ENCODE results near the gene ETV4.

ETV4 gene

DNA sequence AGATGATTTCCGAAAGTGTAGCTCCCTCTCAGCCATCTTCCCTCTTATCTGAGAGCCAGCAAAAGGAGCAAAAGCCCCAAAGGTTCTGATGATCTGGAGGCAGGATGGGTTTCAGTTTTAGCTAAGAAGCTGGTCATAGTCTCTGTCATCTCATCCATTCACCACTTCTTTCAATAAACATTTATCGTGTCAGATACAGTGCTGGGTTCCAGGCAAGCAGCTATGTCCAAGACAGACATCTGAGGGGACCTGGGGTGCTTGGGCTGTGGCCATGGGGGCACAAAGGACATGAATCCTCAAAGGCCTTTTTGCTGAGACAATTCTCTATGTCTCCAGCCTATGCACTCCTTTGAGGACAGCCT is 1.0 kb upstream of the ETV4 start:
- H3K9ac ChIP-seq, result no peak overlapping the region
- H4K20me1 ChIP-seq, result no peaks in the 10 kb centered on the region; the same call in none of the 2 replicates
- H3K27ac ChIP-seq, result no peak overlapping the region
- H3K9me3 ChIP-seq, result no peaks in the 10 kb centered on the region
- peak overlapping the region; percentile 100 for H3K4me2 ChIP-seq
- no peak for TF ChIP-seq Cebpa-rat (IDR thresholded peaks at IDR 0.05)
- no peak overlapping the region for H3K4me3 ChIP-seq
- H3K27me3 ChIP-seq, result peaks cover 51% of the 10 kb centered on the region
- H3K4me1 ChIP-seq, result peaks cover 23% of the 10 kb centered on the region
- no peaks in the 10 kb centered on the region for H3K36me3 ChIP-seq

GRCh38 chr17:43545383-43545632 is 832 bp downstream of the ETV4 start:
- Histone ChIP-seq H3K4me3 (peak overlapping the region; percentile 74), H3K27me3 (peaks cover 51% of the 10 kb centered on the region), H4K20me1 (no peaks in the 10 kb centered on the region; the same call in none of the 2 replicates), H3K27ac (no peak overlapping the region), H3K9me3 (no peaks in the 10 kb centered on the region), H3K36me3 (no peaks in the 10 kb centered on the region), H3K9ac (peak overlapping the region; percentile 76; the same call in 1 of the 2 replicates), H3K4me2 (peak overlapping the region; percentile 100), H3K4me1 (peaks cover 31% of the 10 kb centered on the region)
- no peak for TF ChIP-seq Cebpa-rat (IDR thresholded peaks at IDR 0.05)

- H3K4me2 ChIP-seq, result peak overlapping the region; percentile 100
- no peak overlapping the region for H3K9ac ChIP-seq
- H3K9me3 ChIP-seq, result no peaks in the 10 kb centered on the region
- peaks cover 51% of the 10 kb centered on the region for H3K27me3 ChIP-seq
- H3K4me3 ChIP-seq, result no peak overlapping the region
- no peaks in the 10 kb centered on the region for H3K36me3 ChIP-seq
- H4K20me1 ChIP-seq, result no peaks in the 10 kb centered on the region; the same call in none of the 2 replicates
- H3K27ac ChIP-seq, result no peak overlapping the region
- peaks cover 31% of the 10 kb centered on the region for H3K4me1 ChIP-seq
- no peak for TF ChIP-seq Cebpa-rat (IDR thresholded peaks at IDR 0.05)
Observed at GRCh38 chr17:43543771-43544575, 2.2 kb downstream of the ETV4 start.

- Histone ChIP-seq H3K27me3 (peaks cover 51% of the 10 kb centered on the region), H3K4me1 (peaks cover 31% of the 10 kb centered on the region), H3K4me3 (no peak overlapping the region), H4K20me1 (no peaks in the 10 kb centered on the region; the same call in none of the 2 replicates), H3K36me3 (no peaks in the 10 kb centered on the region), H3K9me3 (no peaks in the 10 kb centered on the region), H3K27ac (no peak overlapping the region), H3K4me2 (no peak overlapping the region), H3K9ac (no peak overlapping the region)
- TF ChIP-seq Cebpa-rat (IDR thresholded peaks at IDR 0.05), result no peak
Observed at GRCh38 chr17:43543300-43543699, 2.8 kb downstream of the ETV4 start.

DNA sequence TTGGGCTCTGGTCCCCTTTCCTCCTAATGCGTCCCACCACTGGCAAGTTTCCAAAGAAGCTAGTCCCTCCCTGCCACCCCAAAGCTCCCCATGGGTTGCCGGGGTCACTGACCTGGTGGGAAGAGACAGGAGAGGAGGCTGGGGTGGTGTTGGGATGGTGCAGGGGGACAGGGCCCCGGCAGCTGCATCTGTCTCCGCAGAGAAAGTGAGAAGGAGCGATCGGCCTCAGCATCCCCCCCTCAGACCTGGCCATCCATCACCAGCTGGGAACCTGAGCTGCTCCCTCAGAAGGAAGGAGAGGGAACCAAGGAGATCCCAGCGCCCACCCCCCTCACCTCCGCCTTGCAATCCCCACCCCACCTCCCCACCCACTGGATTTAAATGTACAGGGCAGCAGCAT is 3.3 kb downstream of the ETV4 start:
- H3K4me2 ChIP-seq, result no peak overlapping the region
- TF ChIP-seq Cebpa-rat (IDR thresholded peaks at IDR 0.05), result no peak
- H3K4me1 ChIP-seq, result peaks cover 31% of the 10 kb centered on the region
- H3K27me3 ChIP-seq, result peaks cover 51% of the 10 kb centered on the region
- no peak overlapping the region for H3K9ac ChIP-seq
- no peak overlapping the region for H3K4me3 ChIP-seq
- no peaks in the 10 kb centered on the region for H3K9me3 ChIP-seq
- H3K36me3 ChIP-seq, result no peaks in the 10 kb centered on the region
- H3K27ac ChIP-seq, result no peak overlapping the region
- no peaks in the 10 kb centered on the region; the same call in none of the 2 replicates for H4K20me1 ChIP-seq

DNA sequence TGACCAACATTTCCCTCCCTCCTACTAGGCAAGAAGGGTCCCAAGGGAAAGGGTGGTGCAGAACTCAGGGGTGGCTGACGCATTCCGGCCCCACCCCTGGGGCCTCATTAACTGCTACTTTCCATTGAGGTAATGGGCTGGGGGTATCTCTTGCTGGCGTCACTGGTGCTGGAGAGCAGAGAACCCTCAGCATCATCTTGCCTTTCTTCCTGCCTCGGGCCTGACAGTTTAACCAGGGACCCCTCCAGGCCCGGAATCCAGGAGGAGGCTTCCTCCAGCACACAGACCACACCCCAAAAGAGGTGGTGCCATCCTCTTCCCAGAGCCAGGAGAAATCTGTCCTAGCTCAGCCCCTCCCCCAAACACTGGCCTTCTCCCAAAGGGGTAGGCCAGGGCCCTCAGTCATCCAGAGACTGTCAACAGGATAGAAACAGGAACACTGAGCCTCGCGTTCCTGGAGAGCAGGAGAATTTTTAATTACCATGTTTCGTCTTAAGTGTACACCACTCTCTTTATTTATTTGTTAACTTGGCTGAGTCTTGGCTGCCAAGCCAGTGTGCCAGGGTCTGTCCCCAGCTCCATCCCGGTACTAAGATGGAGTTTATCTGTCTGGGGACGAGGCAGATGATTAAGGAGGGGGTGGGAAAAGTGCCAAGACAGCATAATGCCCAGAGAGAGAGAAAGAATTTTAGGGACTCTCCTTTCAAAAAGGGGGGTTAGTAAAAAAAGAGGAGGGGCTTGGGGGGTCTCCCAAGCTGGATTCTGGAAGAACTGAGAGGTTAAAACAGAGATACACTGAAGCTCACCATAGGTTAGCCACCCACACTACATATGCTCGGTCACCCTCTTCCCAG is 5.1 kb downstream of the ETV4 start:
- no peak overlapping the region for H3K27ac ChIP-seq
- no peak overlapping the region for H3K9ac ChIP-seq
- H3K4me2 ChIP-seq, result peak overlapping the region; percentile 26
- no peak for TF ChIP-seq Cebpa-rat (IDR thresholded peaks at IDR 0.05)
- no peaks in the 10 kb centered on the region for H3K36me3 ChIP-seq
- H3K9me3 ChIP-seq, result no peaks in the 10 kb centered on the region
- H3K4me1 ChIP-seq, result peaks cover 34% of the 10 kb centered on the region
- H4K20me1 ChIP-seq, result no peaks in the 10 kb centered on the region; the same call in none of the 2 replicates
- no peak overlapping the region for H3K4me3 ChIP-seq
- H3K27me3 ChIP-seq, result peaks cover 36% of the 10 kb centered on the region

- H4K20me1 ChIP-seq, result no peaks in the 10 kb centered on the region
- H3K4me1 ChIP-seq, result peaks cover 24% of the 10 kb centered on the region
- H3K9ac ChIP-seq, result no peak overlapping the region
- no peak for TF ChIP-seq Cebpa-rat (IDR thresholded peaks at IDR 0.05)
- no peaks in the 10 kb centered on the region for H3K36me3 ChIP-seq
- no peak overlapping the region for H3K4me3 ChIP-seq
- no peak overlapping the region for H3K27ac ChIP-seq
- peak overlapping the region; percentile 57 for H3K4me2 ChIP-seq
- H3K9me3 ChIP-seq, result no peaks in the 10 kb centered on the region
- H3K27me3 ChIP-seq, result no peaks in the 10 kb centered on the region
Observed at GRCh38 chr17:43536236-43536992, 9.7 kb downstream of the ETV4 start.

DNA sequence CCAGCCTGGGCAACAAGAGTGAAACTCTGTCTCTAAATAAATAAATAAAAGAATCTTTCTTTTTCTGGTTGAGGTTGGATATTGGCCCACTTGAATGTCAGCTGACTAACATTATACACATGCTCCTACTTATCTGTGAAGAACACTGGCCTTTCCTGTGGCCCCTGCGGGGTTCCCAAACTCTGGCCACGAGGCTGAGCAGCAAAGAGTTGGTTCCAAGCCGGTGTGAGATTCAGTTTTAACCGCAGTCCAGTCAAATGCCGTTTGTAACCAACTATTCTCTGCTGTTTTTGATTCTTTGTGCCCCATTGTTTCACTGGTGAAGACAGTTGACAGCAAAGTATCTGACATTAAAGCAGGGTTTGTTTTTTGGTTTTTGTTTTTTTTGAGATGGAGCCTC is 11.2 kb downstream of the ETV4 start:
- no peak for TF ChIP-seq Cebpa-rat (IDR thresholded peaks at IDR 0.05)
- no peak overlapping the region for H3K4me3 ChIP-seq

DNA sequence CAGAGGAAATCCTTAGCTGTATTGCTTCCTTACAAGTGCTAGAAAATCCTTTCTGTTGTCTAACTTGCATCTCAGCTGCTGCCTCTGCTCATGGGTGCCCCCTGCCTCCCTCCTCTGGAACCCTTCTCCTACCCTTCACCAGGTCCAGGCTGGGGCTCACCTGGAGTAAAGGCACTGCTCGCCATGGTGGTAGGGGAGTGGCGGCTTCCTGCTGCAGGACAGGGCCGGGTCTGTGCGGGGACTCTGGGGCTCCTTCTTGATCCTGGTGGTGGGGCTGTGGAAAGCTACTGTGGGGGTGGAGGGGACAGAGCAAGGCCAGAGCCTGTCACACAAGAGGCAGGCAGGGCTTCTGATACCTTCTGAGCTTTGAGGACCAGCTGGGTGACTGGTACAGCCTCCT is 12.4 kb downstream of the ETV4 start:
- Histone ChIP-seq H4K20me1 (0 out of 2 replicates have a peak, but pooled peaks cover 12% of the 10 kb centered on the region), H3K27me3 (no peaks in the 10 kb centered on the region), H3K27ac (no peak overlapping the region), H3K9ac (no peak overlapping the region), H3K9me3 (no peaks in the 10 kb centered on the region), H3K4me1 (peaks cover 41% of the 10 kb centered on the region), H3K36me3 (peaks cover 4% of the 10 kb centered on the region; the same call in 1 of the 2 replicates), H3K4me3 (no peak overlapping the region), H3K4me2 (no peak overlapping the region)
- TF ChIP-seq Cebpa-rat (IDR thresholded peaks at IDR 0.05), result no peak

More for the DNA sequence above, 11.2 kb downstream of the ETV4 start:
- no peaks in the 10 kb centered on the region for H3K27me3 ChIP-seq
- no peaks in the 10 kb centered on the region for H3K36me3 ChIP-seq
- no peak overlapping the region for H3K4me2 ChIP-seq
- no peak overlapping the region for H3K9ac ChIP-seq
- H3K9me3 ChIP-seq, result no peaks in the 10 kb centered on the region
- no peak overlapping the region for H3K27ac ChIP-seq
- H3K4me1 ChIP-seq, result peaks cover 30% of the 10 kb centered on the region
- H4K20me1 ChIP-seq, result 0 out of 2 replicates have a peak, but pooled peaks cover 5% of the 10 kb centered on the region

Data from BLaER1 (cell line).